HG02588 (cell line): ENCODE measurements around the gene VGLL2.

Experiments
- ATAC-seq: cut with Tn5 transposase; IDR thresholded peaks from one replicate; pipeline ENCODE4 v1.9.1; 2021; ENCODE audit warnings: mild to moderate bottlenecking, moderate library complexity; ENCODE audit not compliant: unreplicated experiment

Gene VGLL2

GRCh38 chr6:117311726-117312125, 46.4 kb downstream of the VGLL2 start:
- ATAC-seq: no peak

DNA sequence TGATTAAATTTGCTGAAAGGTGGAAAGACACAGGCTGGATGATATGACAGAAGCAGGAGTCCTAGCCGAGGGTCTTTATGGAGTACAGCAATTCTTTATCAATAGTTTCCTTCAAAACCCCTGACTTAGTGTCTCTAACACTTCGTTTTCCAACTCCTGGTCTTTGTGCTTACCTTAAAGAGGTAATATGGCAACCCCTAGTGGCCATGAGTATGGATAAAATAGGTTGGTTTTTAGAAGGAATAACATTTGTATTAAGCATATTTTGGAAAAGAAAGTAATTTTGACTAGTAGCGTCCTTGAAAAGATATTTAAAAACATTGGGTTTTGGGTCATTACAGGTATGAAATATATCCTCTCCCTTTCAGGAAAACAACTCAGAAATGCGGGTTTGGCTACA, 51.9 kb downstream of the VGLL2 start:
- no peak for ATAC-seq
